B cell (primary cell): ENCODE data around the gene PSMC5. TPM values are rescaled to one million over a fixed set of nuclear protein-coding genes. Genes with fewer than 3 reads are reported as not detected.

Experiments
- ATAC-seq: fragments of 200-7000 bp; cut with Tn5 transposase; one replicate; pipeline ENCODE4 v1.10.0; 2021; ENCODE audit warnings: low read depth, mild to moderate bottlenecking, moderate number of reproducible peaks, moderate library complexity
- CTCF ChIA-PET: fragments of 350-600 bp; sonication (Branson Sonifier 250); formaldehyde crosslinking; loops from one replicate; lab custom pipeline; 2021; ENCODE audit warnings: antibody characterized with exemption, inconsistent platforms; lab: Charles Lee
- POLR2A ChIA-PET: fragments of 350-600 bp; sonication (Branson Sonifier 250); formaldehyde crosslinking; loops from one replicate; lab custom pipeline; 2021; ENCODE audit warnings: antibody characterized with exemption; lab: Charles Lee
- DNase-seq: peaks from one replicate; pipeline ENCODE4 v3.0.0; 2013
- H2AFZ ChIP-seq: 2 replicates; pipeline ENCODE4 v1.6.1; 2012; ENCODE audit warnings: mild to moderate bottlenecking, low read depth, low read length; ENCODE audit not compliant: insufficient read depth, poor library complexity, severe bottlenecking
- H3K27ac ChIP-seq, 2 donors: 1 replicate in 1 of 2; 2 replicates in 1 of 2; pipeline ENCODE4 v1.5.1; 2012 to 2013; ENCODE audit warnings: low read length in 2 of 2, mild to moderate bottlenecking in 2 of 2, moderate library complexity in 1 of 2
- H3K27me3 ChIP-seq, 4 experiments: fragments of 200-600 bp in 1 of 4; sonication (generic) in 1 of 4; replicated peaks in 1 of 4; 1 replicate in 2 of 4; 2 replicates in 2 of 4; pipeline versions ENCODE4 v1.6.1 to v1.7.0; 2013 to 2016; ENCODE audit warnings: low read length in 3 of 4, mild to moderate bottlenecking in 2 of 4, mixed read lengths in 1 of 4, moderate library complexity in 1 of 4; ENCODE audit not compliant: insufficient read depth in 4 of 4, control insufficient read depth in 3 of 4; ENCODE audit errors: control extremely low read depth in 1 of 4
- H3K36me3 ChIP-seq, 2 experiments: replicated peaks in 1 of 2; 1 replicate in 1 of 2; 2 replicates in 1 of 2; pipeline versions ENCODE4 v1.6.1 to v1.7.1; 2013; ENCODE audit warnings: low read length in 1 of 2; ENCODE audit not compliant: insufficient read depth in 2 of 2, control insufficient read depth in 1 of 2; ENCODE audit errors: control extremely low read depth in 1 of 2, extremely low read depth in 1 of 2
- H3K4me1 ChIP-seq, 2 donors: fragments of 200-600 bp in 1 of 2; sonication (generic) in 1 of 2; 1 replicate in 1 of 2; 2 replicates in 1 of 2; pipeline versions ENCODE4 v1.5.1 to v1.6.1; 2013 to 2017; ENCODE audit warnings: low read length in 2 of 2; ENCODE audit not compliant: control insufficient read depth in 2 of 2, insufficient read depth in 2 of 2
- H3K4me2 ChIP-seq: replicated peaks from 2 replicates; pipeline ENCODE3; 2012; ENCODE audit warnings: mild to moderate bottlenecking, low read depth, low read length; ENCODE audit not compliant: poor library complexity, severe bottlenecking
- H3K4me3 ChIP-seq, 5 experiments: fragments of 200-600 bp in 1 of 5; sonication (generic) in 1 of 5; 1 replicate in 3 of 5; 2 replicates in 2 of 5; pipeline versions ENCODE4 v1.5.1 to v1.7.0; 2011 to 2016; ENCODE audit warnings: low read length in 4 of 5, mild to moderate bottlenecking in 4 of 5, low read depth in 2 of 5, control low read depth in 1 of 5, moderate library complexity in 1 of 5; ENCODE audit not compliant: insufficient read depth in 1 of 5; ENCODE audit errors: control extremely low read depth in 1 of 5, extremely low read depth in 1 of 5
- H3K79me2 ChIP-seq: fragments of 200-600 bp; sonication (generic); one replicate; pipeline ENCODE4 v1.6.0; 2016; ENCODE audit warnings: low read length; ENCODE audit not compliant: control insufficient read depth, insufficient read depth
- H3K9ac ChIP-seq: fragments of 200-600 bp; sonication (generic); 2 replicates; pipeline ENCODE4 v1.6.1; 2017; ENCODE audit warnings: mild to moderate bottlenecking, low read length, moderate library complexity
- H3K9me3 ChIP-seq, 3 donors: one replicate each; pipeline versions ENCODE4 v1.6.1 to v1.7.1; 2013; ENCODE audit warnings: low read length in 2 of 3; ENCODE audit not compliant: control insufficient read depth in 2 of 3, insufficient read depth in 1 of 3; ENCODE audit errors: control extremely low read depth in 1 of 3
- H4K20me1 ChIP-seq: 2 replicates; pipeline ENCODE4 v1.6.0; 2012; ENCODE audit warnings: mild to moderate bottlenecking, low read length; ENCODE audit not compliant: insufficient read depth, control insufficient read depth, poor library complexity, severe bottlenecking
- H3K27ac Mint-ChIP-seq: one replicate; pipeline ENCODE4 v1.8.0; 2021; ENCODE audit warnings: mixed read lengths
- H3K27me3 Mint-ChIP-seq: one replicate; pipeline ENCODE4 v1.8.0; 2021; ENCODE audit warnings: mixed read lengths
- H3K4me1 Mint-ChIP-seq: one replicate; pipeline ENCODE4 v1.8.0; 2021; ENCODE audit warnings: mixed read lengths
- H3K4me3 Mint-ChIP-seq: one replicate; pipeline ENCODE4 v1.8.0; 2021; ENCODE audit warnings: mixed read lengths
- H3K9me3 Mint-ChIP-seq: one replicate; pipeline ENCODE4 v1.8.0; 2022; ENCODE audit warnings: mixed read lengths; ENCODE audit not compliant: insufficient read depth
- CTCF ChIP-seq: fragments of 200-600 bp; IDR thresholded peaks from one replicate; pipeline ENCODE4 v1.8.0; 2022; ENCODE audit warnings: antibody characterized with exemption, mild to moderate bottlenecking
- EZH2 ChIP-seq: IDR thresholded peaks from 2 replicates; pipeline ENCODE4 v1.6.1; 2012; ENCODE audit warnings: borderline replicate concordance, low read depth, mild to moderate bottlenecking, moderate library complexity, low read length; ENCODE audit not compliant: insufficient read depth, poor library complexity, severe bottlenecking
- WGBS: methylation state at CpG from one replicate; pipeline ENCODE4 v1.1.5; 2013; ENCODE audit warnings: missing lambda C conversion rate; ENCODE audit not compliant: insufficient coverage; 5-methylcytosine and 5-hydroxymethylcytosine counted together
- intact Hi-C: fragments of 100-400 bp; cut with micrococcal nuclease; formaldehyde crosslinking; loops from one replicate; pipeline ENCODE4 v1.10.0; 2022
- polyA plus RNA-seq: library from polyadenylated mRNA; depleted of rRNA; stranded (reverse); fragments of >200 nt; gene quantifications from 2 replicates; pipeline ENCODE4 v1.2.3, GENCODE V29; 2012
- total RNA-seq, 2 donors: library from RNA; stranded (reverse); fragments of 120-200 nt in 1 of 2; gene quantifications; 1 replicate in 1 of 2; 2 replicates in 1 of 2; pipeline versions ENCODE4 v1.2.3 to v1.2.4, GENCODE V29; 2013 to 2022

The PSMC5 gene
- total and polyA plus RNA-seq, 2 donors (not counting 1 experiment from before 2014, with no cell fraction given) = 87.1 to 104 TPM

- no peak overlapping the region for H2AFZ ChIP-seq
- no peak overlapping the region for H3K4me3 Mint-ChIP-seq
- no peaks in the 10 kb centered on the region for H3K36me3 ChIP-seq
- WGBS = no CpG with 5 or more reads among the region's 2 CpGs
- TF ChIP-seq CTCF (no peak), EZH2 (no peak)
- H3K79me2 ChIP-seq = no peaks in the 10 kb centered on the region
- no peak overlapping the region for H3K27ac Mint-ChIP-seq
- H3K4me2 ChIP-seq = no peak overlapping the region
- DNase-seq = no peak
- H3K4me1 ChIP-seq = peaks cover 5 to 11% of the 10 kb centered on the region in 2 donors
- H3K9me3 Mint-ChIP-seq = peaks cover 3% of the 10 kb centered on the region
- H3K9ac ChIP-seq = no peak overlapping the region
- CTCF ChIA-PET = no interaction called here
- no peaks in the 10 kb centered on the region for H3K27me3 ChIP-seq
- H3K27me3 Mint-ChIP-seq = no peaks in the 10 kb centered on the region
- no peak for ATAC-seq
- peaks cover 11% of the 10 kb centered on the region for H3K4me1 Mint-ChIP-seq
- no peak overlapping the region for H3K4me3 ChIP-seq
- H3K9me3 ChIP-seq = peaks cover 0 to 15% (median 0%) of the 10 kb centered on the region in 3 donors
- H3K27ac ChIP-seq = no peak overlapping the region
- intact Hi-C loops = no loop called here
- POLR2A ChIA-PET = no interaction called here
- no peaks in the 10 kb centered on the region for H4K20me1 ChIP-seq
These were observed 26.0 kb downstream of the PSMC5 start for GRCh38 chr17:63853260-63853659.

GRCh38 chr17:63854709-63855108, 27.5 kb downstream of the PSMC5 start:
- CTCF ChIA-PET = interaction anchor here (1.1 kb wide), 1 partner anchor 33 kb away, joined by 4 read pairs; no protein-coding TSS in a partner anchor

More at GRCh38 chr17:63854709-63855108, 27.5 kb downstream of the PSMC5 start:
- TF ChIP-seq EZH2 (no peak), CTCF (no peak)
- Mint-ChIP-seq H3K9me3 (no peaks in the 10 kb centered on the region), H3K27me3 (peaks cover 4% of the 10 kb centered on the region), H3K4me1 (peaks cover 2% of the 10 kb centered on the region), H3K4me3 (no peak overlapping the region), H3K27ac (no peak overlapping the region)
- Histone ChIP-seq H3K36me3 (no peaks in the 10 kb centered on the region), H3K9me3 (peaks cover 0 to under 1% (median 0%) of the 10 kb centered on the region in 3 donors), H2AFZ (no peak overlapping the region), H3K9ac (no peak overlapping the region), H3K27me3 (peaks cover 0 to 4% (median 1%) of the 10 kb centered on the region in 4 experiments), H4K20me1 (no peaks in the 10 kb centered on the region), H3K27ac (no peak overlapping the region), H3K79me2 (no peaks in the 10 kb centered on the region), H3K4me2 (no peak overlapping the region), H3K4me1 (no peaks in the 10 kb centered on the region), H3K4me3 (no peak overlapping the region)
- 94% methylated on average over 5 of the region's 5 CpGs for WGBS
- intact Hi-C loops = no loop called here
- DNase-seq (no peak), ATAC-seq (no peak)
- POLR2A ChIA-PET = no interaction called here
